Renal pelvis (tissue), 4 donors: Measurements from ENCODE around the gene BANF1. TPM values are rescaled to one million over a fixed set of nuclear protein-coding genes. Genes with fewer than 3 reads are reported as not detected.

ENCODE experiments used
- DNase-seq: peaks from one replicate; pipeline ENCODE4 v3.0.0-alpha.2; 2013
- polyA plus RNA-seq, 3 donors: library from polyadenylated mRNA; unstranded; fragments of 120-200 nt; gene quantifications; one replicate each; pipeline ENCODE4 v1.2.1, GENCODE V29; 2013; ENCODE audit not compliant: insufficient read length in 3 of 3

The BANF1 gene
- polyA plus RNA-seq, 3 donors: 243 to 285 (median 271) TPM

DNA sequence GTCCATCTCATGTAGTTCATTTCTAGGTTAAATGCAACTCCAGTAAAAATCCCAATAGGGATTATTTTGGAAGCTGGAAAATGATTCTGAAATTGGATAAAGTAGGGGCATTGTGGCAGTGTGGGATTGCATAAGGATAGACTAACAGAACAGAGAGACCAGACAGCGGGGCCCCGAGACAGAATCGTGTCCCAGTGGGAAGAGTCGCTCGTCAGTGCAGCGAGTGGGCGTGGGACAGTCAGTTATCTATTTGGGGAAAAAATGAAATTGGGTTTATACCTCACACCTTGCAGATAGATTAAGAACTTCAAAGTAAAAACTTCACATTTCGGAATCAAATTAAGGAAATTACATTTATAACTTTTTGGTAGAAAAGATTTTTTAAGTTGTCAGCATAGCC, 30.2 kb upstream of the BANF1 start:
- no peak for DNase-seq

DNA sequence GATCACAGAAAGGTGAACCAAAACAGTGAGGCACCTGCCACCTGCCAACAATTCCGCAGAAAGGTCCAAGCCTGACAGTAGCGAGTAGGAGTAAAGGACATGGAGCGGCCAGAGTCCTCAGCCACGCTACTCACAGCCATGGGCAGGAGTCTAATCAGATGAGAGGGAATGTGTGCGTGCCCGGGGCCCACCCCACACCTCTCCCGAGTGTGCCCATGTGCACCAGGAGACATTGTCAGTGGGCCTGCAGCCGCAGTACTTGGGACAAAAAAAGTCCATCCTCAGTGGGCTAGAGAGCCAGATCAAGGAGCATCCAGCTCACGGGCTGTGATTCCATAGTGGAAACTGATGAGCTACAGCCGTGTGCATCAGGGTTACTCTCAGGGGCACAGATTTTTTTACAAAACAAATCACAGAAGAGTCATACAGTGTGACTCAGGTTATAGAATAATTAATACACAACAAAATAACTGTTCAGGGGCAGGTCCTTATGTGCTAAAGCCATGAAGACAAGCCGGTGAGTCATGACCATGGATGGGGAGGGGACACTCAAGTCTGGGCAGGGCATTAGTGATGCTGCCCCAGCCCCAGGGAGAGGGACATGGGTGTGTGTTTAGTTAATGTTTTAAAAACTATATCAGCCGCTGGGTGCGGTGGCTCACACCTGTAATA, 28.7 kb upstream of the BANF1 start:
- DNase-seq: no peak

- DNase-seq: no peak
Measured at GRCh38 chr11:65975771-65976170, 26.5 kb upstream of the BANF1 start.

- DNase-seq: no peak
Measured at GRCh38 chr11:65976216-65977176, 25.8 kb upstream of the BANF1 start.

GRCh38 chr11:65977621-65978390, 24.5 kb upstream of the BANF1 start:
- DNase-seq: no peak

DNA sequence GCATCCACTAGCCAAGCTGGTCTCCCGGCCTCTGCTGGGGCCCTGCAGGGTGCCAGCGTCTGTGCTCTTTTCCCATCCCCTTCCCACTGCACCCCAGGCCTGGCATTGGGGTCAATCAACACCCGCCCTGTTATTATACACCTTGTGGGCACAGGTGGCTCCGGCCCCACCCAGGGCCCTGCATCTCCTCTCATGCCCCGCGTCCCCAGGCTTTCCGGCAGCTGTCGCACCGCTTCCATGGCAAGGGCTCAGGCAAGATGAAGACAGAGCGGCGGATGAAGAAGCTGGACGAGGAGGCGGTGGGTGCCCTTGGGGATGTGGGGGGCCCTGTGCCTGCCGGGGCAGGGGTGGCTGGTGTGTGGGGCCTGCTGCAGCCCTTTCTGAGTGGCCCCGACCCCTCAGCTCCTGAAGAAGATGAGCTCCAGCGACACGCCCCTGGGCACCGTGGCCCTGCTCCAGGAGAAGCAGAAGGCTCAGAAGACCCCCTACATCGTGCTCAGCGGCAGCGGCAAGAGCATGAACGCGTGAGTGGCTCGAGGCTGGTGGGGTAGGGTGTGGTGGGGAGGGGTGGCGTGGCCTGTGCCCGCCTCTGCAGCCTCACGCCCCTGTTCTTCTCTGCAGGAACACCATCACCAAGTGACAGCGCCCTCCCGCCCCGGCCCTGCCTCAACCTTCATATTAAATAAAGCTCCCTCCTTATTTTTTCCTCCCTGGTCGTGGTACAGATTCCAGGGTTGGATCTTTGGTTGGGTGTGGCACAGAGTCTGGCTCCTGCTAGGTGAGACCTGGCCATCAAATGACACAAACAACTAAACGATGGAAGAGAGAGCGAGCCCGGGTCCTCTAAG, 23.7 kb upstream of the BANF1 start:
- no peak for DNase-seq

- DNase-seq: no peak
Measured at GRCh38 chr11:65979261-65979759, 23.0 kb upstream of the BANF1 start.

GRCh38 chr11:65981101-65981740, 21.1 kb upstream of the BANF1 start:
- no peak for DNase-seq

DNA sequence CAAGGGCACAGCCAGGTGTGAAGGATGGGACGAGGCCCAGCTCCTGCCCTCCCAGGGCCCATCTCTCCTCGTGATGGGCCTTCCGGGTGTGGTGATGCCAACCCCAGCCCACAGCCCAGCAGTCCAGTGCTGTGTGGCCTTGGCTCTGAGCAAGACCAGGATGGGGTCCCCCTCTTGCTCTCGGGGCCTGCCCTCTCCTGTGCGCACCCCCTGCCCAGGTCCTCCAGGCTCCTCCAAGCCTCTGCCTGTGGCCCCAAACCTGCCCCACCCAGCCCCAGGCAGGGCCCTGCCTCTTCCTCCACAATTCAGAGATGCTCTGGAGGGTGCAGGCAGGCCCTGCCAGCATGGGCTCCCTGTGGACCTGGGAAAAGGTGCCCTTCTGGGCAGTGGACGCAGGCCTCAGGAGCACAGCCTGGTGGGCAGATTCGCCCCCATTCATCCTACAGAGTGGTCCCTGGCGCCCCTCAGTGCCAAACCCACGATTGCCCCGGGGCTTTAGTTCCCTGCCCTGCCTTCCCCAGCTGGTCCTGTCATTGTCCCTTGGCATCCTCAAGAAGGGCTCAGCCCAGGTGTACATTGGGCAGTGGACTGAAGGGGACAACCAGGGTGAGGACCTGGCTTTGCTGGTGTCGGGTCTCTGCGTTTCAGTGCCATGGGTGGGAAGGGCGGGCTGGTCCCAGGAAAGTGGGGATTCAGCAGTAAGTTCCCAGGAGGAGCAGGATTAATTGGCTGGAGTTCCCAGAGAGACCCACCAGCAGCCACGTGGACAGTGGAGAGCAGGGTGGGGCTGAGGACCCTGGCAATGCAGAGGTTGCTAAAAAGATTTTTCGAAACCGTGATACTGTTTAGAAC, 20.1 kb upstream of the BANF1 start:
- DNase-seq: no peak

DNA sequence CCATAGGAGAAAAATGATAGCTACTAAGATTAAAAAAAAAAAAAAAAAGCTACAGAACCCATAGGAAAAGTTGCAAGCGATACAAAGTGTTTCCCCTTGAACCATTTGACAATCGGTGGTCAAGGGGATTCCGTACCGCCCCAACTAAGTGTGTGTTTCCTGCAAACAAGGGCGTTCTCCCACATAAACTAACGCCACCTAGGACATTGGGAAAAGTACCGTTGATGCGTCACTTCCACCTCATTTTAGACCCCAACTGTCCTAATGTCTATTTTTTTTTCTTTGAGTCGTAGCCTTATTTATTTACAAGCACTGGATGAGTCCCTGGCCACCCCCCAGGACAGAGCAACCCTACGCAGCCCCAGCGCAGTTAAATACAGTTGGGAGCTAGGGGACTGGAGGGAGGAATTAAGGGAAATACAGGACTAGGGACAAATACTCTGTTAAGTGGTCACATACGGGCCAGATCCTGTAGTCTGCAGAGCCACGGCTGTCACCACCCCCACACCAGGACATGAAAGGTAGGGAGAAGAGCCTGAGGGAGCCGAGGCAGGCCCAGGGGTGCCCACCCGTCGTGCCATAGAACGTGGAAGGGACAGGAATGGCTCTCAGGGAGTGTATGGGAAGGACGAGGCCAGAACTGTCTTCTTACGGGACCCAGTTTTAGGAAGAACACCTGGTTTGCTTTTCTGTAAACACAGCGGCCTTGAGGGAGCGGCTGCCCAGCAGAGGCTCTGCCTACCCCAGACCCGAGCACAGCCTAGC, 19.3 kb upstream of the BANF1 start:
- no peak for DNase-seq

DNA sequence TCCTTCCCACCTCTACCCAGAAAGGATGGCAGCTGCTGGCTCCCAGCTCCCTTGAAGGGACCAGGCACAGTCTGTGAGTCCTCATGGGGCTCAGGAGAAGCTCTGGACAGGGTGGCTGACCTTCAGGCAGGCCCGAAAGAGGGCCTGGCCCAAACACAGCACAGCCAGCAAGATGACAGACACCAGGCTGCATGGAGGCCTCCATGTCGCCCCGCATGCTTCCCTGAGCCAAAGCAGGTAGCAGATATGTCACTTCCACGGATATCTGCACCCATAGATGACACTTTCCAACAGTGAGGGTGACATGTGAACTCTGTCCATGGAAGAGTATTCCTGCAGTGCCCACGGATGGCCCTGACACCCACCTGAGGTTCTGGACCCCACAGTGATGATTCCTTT, 18.7 kb upstream of the BANF1 start:
- no peak for DNase-seq

DNA sequence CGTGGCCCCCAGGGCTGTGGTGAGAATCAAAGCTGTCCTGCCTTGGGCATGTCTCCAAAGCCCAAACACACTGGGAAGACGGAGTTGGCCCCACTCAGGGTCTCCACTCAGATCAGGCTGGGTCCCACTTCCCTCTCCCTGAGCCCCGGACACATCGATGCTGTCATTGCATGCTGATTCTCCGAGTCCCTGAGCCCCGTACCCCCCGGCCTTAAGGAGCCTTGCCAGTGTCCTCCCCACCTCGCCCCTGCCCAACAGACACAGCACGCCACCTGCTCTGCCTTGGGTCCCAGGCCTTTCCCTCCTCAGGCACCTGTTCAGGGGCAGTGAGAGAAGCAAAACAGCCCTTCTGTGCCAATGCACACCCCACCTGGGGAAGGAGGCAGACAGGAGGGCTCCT, 15.0 kb upstream of the BANF1 start:
- no peak for DNase-seq

- peak; percentile 96 for DNase-seq
Measured at GRCh38 chr11:65988791-65989592, 13.3 kb upstream of the BANF1 start.

DNA sequence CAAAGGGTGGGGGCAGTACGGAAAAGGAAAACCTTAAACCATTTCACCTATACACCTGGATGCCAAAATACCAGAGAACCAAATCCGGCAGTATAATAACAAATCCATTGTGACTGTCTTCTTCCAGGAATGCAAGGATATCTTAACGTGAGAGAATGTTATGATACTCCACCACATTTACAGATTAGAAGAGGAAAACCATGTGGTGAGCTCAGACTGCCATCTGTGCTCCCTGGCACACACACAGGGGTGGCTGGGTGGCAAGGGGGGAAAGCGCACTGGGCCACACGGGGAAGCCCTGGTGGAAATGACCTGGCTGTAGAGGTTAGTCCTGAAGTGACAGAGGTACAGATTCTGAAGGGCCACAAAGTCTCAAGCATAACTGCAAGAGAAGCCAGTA, 10.2 kb upstream of the BANF1 start:
- no peak for DNase-seq

- DNase-seq: no peak
Measured at GRCh38 chr11:65997286-65997685, 5.0 kb upstream of the BANF1 start.

DNA sequence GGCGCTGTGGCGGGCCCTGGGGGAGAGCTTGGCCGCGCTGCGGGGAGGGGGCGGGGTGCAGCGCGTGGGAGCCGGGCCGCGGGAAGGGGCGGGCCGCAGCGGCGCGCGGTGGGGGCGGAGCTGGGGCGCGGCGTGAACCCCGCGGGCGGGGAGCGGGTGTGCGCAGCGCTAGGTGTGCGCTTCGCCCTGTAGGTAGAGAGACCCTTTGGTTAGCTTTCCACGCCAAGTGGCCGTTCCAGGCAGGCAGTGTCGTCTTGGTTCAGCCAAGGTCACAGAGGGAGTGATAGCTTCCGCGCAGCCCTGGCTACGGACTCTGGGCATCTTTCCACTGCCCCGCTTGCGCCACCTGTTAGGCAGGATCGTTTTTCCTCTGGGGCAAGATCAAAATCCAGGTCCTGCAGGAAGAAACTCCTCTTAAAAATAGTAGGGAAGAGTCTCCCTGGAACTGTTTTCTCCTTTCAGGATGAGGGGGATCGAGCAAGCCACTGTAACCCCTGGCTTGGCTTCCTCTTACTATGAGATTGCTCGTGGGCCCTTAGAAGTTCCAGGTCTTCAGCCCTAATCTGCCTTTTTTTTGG, 434 bp downstream of the BANF1 start:
- DNase-seq: peak; percentile 14

DNA sequence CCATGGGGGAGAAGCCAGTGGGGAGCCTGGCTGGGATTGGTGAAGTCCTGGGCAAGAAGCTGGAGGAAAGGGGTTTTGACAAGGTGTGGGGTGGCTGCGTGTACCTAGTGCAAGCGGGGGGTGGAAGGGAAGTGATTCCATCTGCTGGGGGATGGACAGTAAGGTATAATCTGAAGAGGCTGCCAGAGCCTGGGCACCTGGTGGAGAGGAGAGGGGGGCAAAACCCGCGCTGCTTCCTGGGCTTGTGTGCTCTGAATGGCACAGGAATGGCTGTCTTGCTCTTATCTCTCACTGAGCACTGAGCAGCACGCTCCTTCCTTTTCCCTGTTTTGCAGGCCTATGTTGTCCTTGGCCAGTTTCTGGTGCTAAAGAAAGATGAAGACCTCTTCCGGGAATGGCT, 988 bp downstream of the BANF1 start:
- DNase-seq: no peak

DNA sequence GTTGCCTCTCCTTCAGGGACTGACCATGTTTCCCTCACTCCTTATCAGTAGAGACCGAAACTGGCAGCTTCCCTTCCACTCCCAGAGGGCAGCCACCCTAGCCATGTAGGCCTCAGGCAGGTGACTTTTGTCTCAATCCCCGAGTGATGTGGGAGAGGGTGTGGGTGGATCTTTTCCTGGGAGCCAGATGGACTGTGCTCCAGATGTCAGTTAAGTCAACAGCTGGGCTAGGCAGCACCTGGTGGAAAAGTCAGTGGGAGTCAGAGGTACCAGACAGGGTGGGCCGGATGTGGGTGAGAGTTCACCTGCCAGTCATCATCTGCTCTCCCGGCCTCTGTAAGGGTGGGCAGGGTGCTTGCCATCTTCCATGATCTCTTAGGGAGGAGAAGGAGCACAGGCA, 1.9 kb downstream of the BANF1 start:
- no peak for DNase-seq
